DND-41 (cell line): Measurements from ENCODE around the gene HDDC3.

Source experiments
- ATAC-seq: fragments of 200-7000 bp; cut with Tn5 transposase; 3 replicates; pipeline ENCODE4 v1.9.1; 2021; ENCODE audit warnings: low read depth; ENCODE audit not compliant: insufficient read depth
- DNase-seq: peaks from one replicate; pipeline ENCODE4 v3.0.0-alpha.2; 2020
- H2AFZ ChIP-seq: 2 replicates; pipeline ENCODE4 v1.6.0; 2012; ENCODE audit warnings: low read depth, low read length
- H3K27ac ChIP-seq: 2 replicates; pipeline ENCODE4 v1.5.1; 2012; ENCODE audit warnings: low read length, inconsistent platforms
- H3K27me3 ChIP-seq: fragments of 200-600 bp; sonication (generic); 2 replicates; pipeline ENCODE4 v1.6.0; 2012; ENCODE audit warnings: low read length, mild to moderate bottlenecking, inconsistent platforms; ENCODE audit not compliant: insufficient read depth, poor library complexity
- H3K36me3 ChIP-seq: 2 replicates; pipeline ENCODE4 v1.5.1; 2012; ENCODE audit warnings: low read length, inconsistent platforms; ENCODE audit not compliant: insufficient read depth
- H3K4me1 ChIP-seq: 2 replicates; pipeline ENCODE4 v1.5.1; 2012; ENCODE audit warnings: mild to moderate bottlenecking, low read length; ENCODE audit not compliant: insufficient read depth
- H3K4me2 ChIP-seq: 2 replicates; pipeline ENCODE4 v1.6.0; 2012; ENCODE audit warnings: mild to moderate bottlenecking, moderate library complexity, low read length, inconsistent platforms; ENCODE audit not compliant: insufficient read depth
- H3K4me3 ChIP-seq, 2 experiments: fragments of 200-600 bp in 1 of 2; shearing (Covaris generic) in 1 of 2; 2 replicates each; pipeline ENCODE4 v1.5.1; 2012 to 2016; ENCODE audit warnings: inconsistent platforms in 2 of 2, low read length in 2 of 2, mild to moderate bottlenecking in 2 of 2, low read depth in 1 of 2, moderate library complexity in 1 of 2
- H3K79me2 ChIP-seq: 2 replicates; pipeline ENCODE4 v1.6.0; 2012; ENCODE audit warnings: low read length, inconsistent platforms; ENCODE audit not compliant: insufficient read depth
- H3K9ac ChIP-seq: 2 replicates; pipeline ENCODE4 v1.6.0; 2012; ENCODE audit warnings: low read depth, mild to moderate bottlenecking, inconsistent platforms, low read length, moderate library complexity
- H3K9me3 ChIP-seq: 2 replicates; pipeline ENCODE4 v1.5.1; 2012; ENCODE audit warnings: low read length, moderate library complexity, mild to moderate bottlenecking, inconsistent platforms; ENCODE audit not compliant: insufficient read depth, severe bottlenecking
- H4K20me1 ChIP-seq: 2 replicates; pipeline ENCODE4 v1.6.0; 2012; ENCODE audit warnings: low read length; ENCODE audit not compliant: insufficient read depth
- EZH2 ChIP-seq: IDR thresholded peaks from 3 replicates; pipeline ENCODE4 v1.6.1; 2012; ENCODE audit warnings: borderline replicate concordance, low read depth, mild to moderate bottlenecking, moderate library complexity, low read length, inconsistent platforms; ENCODE audit not compliant: severe bottlenecking
- TF ChIP-seq, protein P1 (sequence below): IDR thresholded peaks from 2 replicates; pipeline ENCODE4 v1.5.1; 2012; ENCODE audit warnings: borderline replicate concordance, low read length, moderate library complexity, mild to moderate bottlenecking; ENCODE audit not compliant: poor library complexity, severe bottlenecking; ENCODE audit errors: extremely low read depth

The HDDC3 gene

DNA sequence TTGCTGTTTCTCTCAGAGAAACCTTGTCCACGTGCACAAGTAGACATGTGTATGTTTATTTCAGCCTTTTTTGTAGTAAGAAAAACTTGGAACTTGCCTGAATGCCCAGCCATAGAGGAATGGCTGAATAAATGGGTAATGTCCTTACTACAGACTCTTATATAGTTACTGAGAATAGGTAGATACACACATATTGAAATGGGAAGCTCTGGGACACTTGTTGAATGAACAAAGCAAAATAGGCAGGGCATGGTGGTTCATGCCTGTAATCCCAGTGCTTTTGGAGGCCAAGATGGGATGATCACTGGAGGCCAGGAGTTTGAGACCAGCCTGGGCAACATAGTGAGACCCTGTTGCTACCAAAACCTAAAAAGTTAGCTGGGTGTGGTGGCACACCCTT lies 4.5 kb upstream of the HDDC3 start:
- H4K20me1 ChIP-seq: no peaks in the 10 kb centered on the region
- H3K36me3 ChIP-seq: peaks cover 40% of the 10 kb centered on the region

DNA sequence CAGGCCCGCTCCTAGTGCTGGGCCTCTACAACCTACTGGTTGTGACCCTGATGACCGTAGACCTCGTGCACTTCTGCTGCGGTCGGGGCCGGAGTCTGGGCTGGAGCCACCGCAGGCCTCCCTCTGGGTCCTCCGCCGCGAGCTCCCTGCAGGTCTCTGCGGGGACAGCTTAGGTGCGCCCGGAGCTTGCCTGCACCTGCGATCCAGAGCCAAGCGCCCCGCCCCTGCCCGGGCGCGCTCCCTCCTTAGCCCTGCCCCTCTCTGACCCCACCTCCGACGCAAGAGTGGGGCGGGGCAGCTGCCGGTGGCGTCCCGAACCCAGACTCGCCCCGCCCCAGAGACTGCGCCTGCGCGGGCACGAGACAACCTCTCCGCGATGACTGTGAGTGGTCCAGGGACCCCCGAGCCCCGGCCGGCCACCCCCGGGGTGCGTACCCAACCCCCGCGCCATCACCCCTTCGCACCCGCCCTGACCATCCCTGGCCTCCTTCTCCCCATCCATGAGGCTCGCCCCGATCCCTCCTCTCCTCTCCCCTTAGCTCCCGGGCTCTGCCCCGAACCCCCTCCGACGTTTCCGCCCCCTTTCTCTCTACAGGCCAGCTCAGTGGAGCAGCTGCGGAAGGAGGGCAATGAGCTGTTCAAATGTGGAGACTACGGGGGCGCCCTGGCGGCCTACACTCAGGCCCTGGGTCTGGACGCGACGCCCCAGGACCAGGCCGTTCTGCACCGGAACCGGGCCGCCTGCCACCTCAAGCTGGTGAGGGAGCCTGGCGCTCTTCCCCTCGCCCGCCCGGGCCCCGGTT lies 2.8 kb upstream of the HDDC3 start, which contains the start of gene UNC45A:
UNC45A (plus strand) TSS at position 337 of the 803 bp plus-strand sequence; CDS start at position 377, 40 bp downstream.
- H3K79me2 ChIP-seq: peaks cover 33% of the 10 kb centered on the region
- H3K4me1 ChIP-seq: peaks cover 58% of the 10 kb centered on the region
- H3K4me2 ChIP-seq: peak within 1 kb of the TSS; percentile 93
- H4K20me1 ChIP-seq: no peaks in the 10 kb centered on the region
- peaks cover 30% of the 10 kb centered on the region for H3K36me3 ChIP-seq
- TF ChIP-seq EZH2: no peak
- TF ChIP-seq, protein P1, sequence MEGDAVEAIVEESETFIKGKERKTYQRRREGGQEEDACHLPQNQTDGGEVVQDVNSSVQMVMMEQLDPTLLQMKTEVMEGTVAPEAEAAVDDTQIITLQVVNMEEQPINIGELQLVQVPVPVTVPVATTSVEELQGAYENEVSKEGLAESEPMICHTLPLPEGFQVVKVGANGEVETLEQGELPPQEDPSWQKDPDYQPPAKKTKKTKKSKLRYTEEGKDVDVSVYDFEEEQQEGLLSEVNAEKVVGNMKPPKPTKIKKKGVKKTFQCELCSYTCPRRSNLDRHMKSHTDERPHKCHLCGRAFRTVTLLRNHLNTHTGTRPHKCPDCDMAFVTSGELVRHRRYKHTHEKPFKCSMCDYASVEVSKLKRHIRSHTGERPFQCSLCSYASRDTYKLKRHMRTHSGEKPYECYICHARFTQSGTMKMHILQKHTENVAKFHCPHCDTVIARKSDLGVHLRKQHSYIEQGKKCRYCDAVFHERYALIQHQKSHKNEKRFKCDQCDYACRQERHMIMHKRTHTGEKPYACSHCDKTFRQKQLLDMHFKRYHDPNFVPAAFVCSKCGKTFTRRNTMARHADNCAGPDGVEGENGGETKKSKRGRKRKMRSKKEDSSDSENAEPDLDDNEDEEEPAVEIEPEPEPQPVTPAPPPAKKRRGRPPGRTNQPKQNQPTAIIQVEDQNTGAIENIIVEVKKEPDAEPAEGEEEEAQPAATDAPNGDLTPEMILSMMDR: peak; percentile 27
- peak; percentile 76 for ATAC-seq
- peak within 1 kb of the TSS; percentile 60 to 69 for H3K4me3 ChIP-seq
- peak; percentile 91 for DNase-seq
- H3K9ac ChIP-seq: peak within 1 kb of the TSS; percentile 71
- no peaks in the 10 kb centered on the region for H3K9me3 ChIP-seq
- H2AFZ ChIP-seq: peak within 1 kb of the TSS; percentile 81
- peak within 1 kb of the TSS; percentile 68 for H3K27ac ChIP-seq
- no peaks in the 10 kb centered on the region for H3K27me3 ChIP-seq

More for the DNA sequence above, 4.5 kb upstream of the HDDC3 start:
- DNase-seq: no peak
- H3K27me3 ChIP-seq: no peaks in the 10 kb centered on the region
- no peak overlapping the region for H3K9ac ChIP-seq
- TF ChIP-seq EZH2: no peak
- TF ChIP-seq, protein P1: no peak
- no peak overlapping the region for H2AFZ ChIP-seq
- H3K4me3 ChIP-seq: no peak overlapping the region
- ATAC-seq: no peak
- H3K4me1 ChIP-seq: peaks cover 43% of the 10 kb centered on the region
- H3K79me2 ChIP-seq: peaks cover 21% of the 10 kb centered on the region
- H3K27ac ChIP-seq: no peak overlapping the region
- H3K9me3 ChIP-seq: no peaks in the 10 kb centered on the region
- H3K4me2 ChIP-seq: peak overlapping the region; percentile 93; the same call in 1 of the 2 replicates

DNA sequence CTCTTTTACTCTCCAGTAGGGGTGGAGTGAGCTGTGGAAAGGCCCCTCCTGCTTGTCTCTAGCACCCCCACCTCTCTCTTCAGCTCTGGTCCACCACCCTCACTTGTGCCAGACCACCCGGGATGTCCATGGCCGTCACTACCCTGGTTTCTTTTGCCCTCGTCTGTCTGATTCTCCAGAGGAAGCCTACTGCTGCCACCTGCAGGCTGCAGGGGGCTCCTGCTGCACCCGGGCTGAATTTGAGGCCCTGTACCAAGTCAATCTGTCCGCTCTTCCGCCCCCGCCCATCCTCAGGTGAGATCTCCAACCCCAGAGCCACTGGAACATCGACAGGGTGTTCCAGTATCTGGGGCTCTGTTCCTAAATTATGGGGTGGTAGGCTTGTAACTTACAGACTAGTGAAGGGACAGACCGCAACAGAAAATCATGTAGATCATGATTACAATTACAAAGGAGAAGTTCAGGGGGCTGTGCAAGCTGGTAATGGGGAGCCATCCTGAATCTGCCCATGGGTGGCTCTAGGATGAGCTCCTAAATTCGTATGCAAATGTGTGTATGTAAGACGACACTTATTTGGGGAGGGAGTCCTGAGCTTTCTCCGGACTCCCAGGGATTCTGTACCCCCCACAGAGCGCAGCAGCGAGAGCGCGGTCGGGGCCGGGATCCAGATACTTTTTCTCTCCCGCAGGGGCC lies 2.1 kb upstream of the HDDC3 start:
- Histone ChIP-seq H3K9ac (peak overlapping the region; percentile 71), H3K4me3 (peak overlapping the region; percentile 60 to 69; a peak in 3 of 4 replicates), H3K4me1 (peaks cover 59% of the 10 kb centered on the region), H2AFZ (peak overlapping the region; percentile 77), H3K79me2 (peaks cover 35% of the 10 kb centered on the region), H3K27me3 (no peaks in the 10 kb centered on the region), H3K9me3 (no peaks in the 10 kb centered on the region), H4K20me1 (no peaks in the 10 kb centered on the region), H3K4me2 (peak overlapping the region; percentile 93), H3K36me3 (peaks cover 23% of the 10 kb centered on the region), H3K27ac (peak overlapping the region; percentile 63)
- ATAC-seq (peak; percentile 38), DNase-seq (peak; percentile 86)
- TF ChIP-seq EZH2: no peak
- TF ChIP-seq, protein P1: peak; percentile 96
